ENCODE results near the gene CCDC32. TPM values are rescaled to one million over a fixed set of nuclear protein-coding genes. Genes with fewer than 3 reads are reported as not detected.

Gene CCDC32
- total RNA-seq, 1 experiment from 2014 or later: 12.8 TPM

DNA sequence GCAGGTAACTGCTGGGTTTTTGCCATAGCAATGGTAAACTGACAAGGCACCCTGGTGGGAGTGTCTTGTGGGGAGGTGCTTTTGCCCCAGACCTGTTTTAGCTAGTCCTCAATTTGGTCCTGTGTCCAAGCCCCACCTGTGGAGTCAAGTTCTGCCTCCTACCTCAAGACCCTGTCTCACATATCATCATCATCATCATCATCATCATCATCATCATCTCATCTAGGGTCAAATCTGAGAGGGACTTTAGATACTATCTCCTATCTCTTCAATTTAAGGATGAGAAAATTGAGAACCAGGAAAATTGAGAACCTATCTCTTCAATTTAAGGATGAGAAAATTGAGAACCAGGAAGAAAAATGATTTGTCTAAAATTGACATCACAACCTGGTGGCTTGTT is 39.1 kb upstream of the CCDC32 start (continued):
- TF ChIP-seq, protein P1, sequence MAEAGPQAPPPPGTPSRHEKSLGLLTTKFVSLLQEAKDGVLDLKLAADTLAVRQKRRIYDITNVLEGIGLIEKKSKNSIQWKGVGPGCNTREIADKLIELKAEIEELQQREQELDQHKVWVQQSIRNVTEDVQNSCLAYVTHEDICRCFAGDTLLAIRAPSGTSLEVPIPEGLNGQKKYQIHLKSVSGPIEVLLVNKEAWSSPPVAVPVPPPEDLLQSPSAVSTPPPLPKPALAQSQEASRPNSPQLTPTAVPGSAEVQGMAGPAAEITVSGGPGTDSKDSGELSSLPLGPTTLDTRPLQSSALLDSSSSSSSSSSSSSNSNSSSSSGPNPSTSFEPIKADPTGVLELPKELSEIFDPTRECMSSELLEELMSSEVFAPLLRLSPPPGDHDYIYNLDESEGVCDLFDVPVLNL (CRISPR knock-in tag; IDR thresholded peaks at IDR 0.05; ENCODE audit: borderline replicate concordance, low read depth): no peak
- no peak for TF ChIP-seq PRRX2 (CRISPR knock-in tag; IDR thresholded peaks at IDR 0.05)
- TF ChIP-seq FOXK1 (CRISPR knock-in tag; IDR thresholded peaks at IDR 0.05): no peak
- TF ChIP-seq, protein P2, sequence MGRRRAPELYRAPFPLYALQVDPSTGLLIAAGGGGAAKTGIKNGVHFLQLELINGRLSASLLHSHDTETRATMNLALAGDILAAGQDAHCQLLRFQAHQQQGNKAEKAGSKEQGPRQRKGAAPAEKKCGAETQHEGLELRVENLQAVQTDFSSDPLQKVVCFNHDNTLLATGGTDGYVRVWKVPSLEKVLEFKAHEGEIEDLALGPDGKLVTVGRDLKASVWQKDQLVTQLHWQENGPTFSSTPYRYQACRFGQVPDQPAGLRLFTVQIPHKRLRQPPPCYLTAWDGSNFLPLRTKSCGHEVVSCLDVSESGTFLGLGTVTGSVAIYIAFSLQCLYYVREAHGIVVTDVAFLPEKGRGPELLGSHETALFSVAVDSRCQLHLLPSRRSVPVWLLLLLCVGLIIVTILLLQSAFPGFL (CRISPR knock-in tag; IDR thresholded peaks at IDR 0.05; ENCODE audit: borderline replicate concordance): no peak
- TF ChIP-seq, protein P3, sequence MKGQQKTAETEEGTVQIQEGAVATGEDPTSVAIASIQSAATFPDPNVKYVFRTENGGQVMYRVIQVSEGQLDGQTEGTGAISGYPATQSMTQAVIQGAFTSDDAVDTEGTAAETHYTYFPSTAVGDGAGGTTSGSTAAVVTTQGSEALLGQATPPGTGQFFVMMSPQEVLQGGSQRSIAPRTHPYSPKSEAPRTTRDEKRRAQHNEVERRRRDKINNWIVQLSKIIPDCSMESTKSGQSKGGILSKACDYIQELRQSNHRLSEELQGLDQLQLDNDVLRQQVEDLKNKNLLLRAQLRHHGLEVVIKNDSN (CRISPR knock-in tag; IDR thresholded peaks at IDR 0.05): no peak
- no peak for TF ChIP-seq ZBTB21 (CRISPR knock-in tag; IDR thresholded peaks at IDR 0.05; ENCODE audit: borderline replicate concordance)
- no peak for TF ChIP-seq ZNF416 (CRISPR knock-in tag; IDR thresholded peaks at IDR 0.05)
- TF ChIP-seq, protein P4, sequence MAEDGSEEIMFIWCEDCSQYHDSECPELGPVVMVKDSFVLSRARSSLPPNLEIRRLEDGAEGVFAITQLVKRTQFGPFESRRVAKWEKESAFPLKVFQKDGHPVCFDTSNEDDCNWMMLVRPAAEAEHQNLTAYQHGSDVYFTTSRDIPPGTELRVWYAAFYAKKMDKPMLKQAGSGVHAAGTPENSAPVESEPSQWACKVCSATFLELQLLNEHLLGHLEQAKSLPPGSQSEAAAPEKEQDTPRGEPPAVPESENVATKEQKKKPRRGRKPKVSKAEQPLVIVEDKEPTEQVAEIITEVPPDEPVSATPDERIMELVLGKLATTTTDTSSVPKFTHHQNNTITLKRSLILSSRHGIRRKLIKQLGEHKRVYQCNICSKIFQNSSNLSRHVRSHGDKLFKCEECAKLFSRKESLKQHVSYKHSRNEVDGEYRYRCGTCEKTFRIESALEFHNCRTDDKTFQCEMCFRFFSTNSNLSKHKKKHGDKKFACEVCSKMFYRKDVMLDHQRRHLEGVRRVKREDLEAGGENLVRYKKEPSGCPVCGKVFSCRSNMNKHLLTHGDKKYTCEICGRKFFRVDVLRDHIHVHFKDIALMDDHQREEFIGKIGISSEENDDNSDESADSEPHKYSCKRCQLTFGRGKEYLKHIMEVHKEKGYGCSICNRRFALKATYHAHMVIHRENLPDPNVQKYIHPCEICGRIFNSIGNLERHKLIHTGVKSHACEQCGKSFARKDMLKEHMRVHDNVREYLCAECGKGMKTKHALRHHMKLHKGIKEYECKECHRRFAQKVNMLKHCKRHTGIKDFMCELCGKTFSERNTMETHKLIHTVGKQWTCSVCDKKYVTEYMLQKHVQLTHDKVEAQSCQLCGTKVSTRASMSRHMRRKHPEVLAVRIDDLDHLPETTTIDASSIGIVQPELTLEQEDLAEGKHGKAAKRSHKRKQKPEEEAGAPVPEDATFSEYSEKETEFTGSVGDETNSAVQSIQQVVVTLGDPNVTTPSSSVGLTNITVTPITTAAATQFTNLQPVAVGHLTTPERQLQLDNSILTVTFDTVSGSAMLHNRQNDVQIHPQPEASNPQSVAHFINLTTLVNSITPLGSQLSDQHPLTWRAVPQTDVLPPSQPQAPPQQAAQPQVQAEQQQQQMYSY (CRISPR knock-in tag; IDR thresholded peaks at IDR 0.05): no peak
- TF ChIP-seq, protein P5, sequence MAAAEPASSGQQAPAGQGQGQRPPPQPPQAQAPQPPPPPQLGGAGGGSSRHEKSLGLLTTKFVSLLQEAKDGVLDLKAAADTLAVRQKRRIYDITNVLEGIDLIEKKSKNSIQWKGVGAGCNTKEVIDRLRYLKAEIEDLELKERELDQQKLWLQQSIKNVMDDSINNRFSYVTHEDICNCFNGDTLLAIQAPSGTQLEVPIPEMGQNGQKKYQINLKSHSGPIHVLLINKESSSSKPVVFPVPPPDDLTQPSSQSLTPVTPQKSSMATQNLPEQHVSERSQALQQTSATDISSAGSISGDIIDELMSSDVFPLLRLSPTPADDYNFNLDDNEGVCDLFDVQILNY (CRISPR knock-in tag; IDR thresholded peaks at IDR 0.05): no peak

DNA sequence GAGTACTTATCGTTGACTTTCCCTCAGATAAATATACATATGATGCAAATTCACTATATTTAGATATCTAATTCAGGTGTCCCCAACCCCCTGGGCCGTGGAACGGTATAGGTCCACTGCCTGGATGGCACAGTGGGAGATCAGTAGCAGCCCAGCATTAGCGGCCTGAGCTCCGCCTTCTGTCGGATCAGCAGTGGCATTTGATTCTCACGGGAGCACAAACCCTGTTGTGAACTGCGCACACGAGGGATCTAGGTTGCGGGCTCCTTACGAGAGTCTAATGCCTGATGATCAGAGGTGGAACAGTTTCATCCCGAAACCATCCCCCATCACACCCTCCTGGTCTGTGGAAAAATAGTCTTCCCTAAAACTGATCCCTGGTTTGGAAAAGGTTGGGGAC is 36.1 kb upstream of the CCDC32 start:
- ATAC-seq (no peak), DNase-seq (ENCODE audit: low spot score) (no peak)
- no peak overlapping the region for H3K27ac Mint-ChIP-seq
- H3K9me3 Mint-ChIP-seq: no peaks in the 10 kb centered on the region
- no peaks in the 10 kb centered on the region for H3K36me3 Mint-ChIP-seq
- no peak overlapping the region for H3K4me3 Mint-ChIP-seq
- no peaks in the 10 kb centered on the region for H3K27me3 Mint-ChIP-seq (ENCODE audit: low read depth)
- H3K4me1 Mint-ChIP-seq: no peaks in the 10 kb centered on the region
- ChIA-PET CTCF (interaction anchor here (2.2 kb wide), 1 partner anchor 11 kb away, joined by 10 read pairs; no protein-coding TSS in a partner anchor), POLR2A (interaction anchor here (0.6 kb wide), 1 partner anchor 36 kb away, joined by 3 read pairs; no protein-coding TSS in a partner anchor)
- peak; percentile 78 for TF ChIP-seq ZNF121 (CRISPR knock-in tag; IDR thresholded peaks at IDR 0.05)
- TF ChIP-seq CBFB (CRISPR knock-in tag; IDR thresholded peaks at IDR 0.05; ENCODE audit: low read depth): no peak
- no peak for TF ChIP-seq JAZF1 (CRISPR knock-in tag; IDR thresholded peaks at IDR 0.05)

DNA sequence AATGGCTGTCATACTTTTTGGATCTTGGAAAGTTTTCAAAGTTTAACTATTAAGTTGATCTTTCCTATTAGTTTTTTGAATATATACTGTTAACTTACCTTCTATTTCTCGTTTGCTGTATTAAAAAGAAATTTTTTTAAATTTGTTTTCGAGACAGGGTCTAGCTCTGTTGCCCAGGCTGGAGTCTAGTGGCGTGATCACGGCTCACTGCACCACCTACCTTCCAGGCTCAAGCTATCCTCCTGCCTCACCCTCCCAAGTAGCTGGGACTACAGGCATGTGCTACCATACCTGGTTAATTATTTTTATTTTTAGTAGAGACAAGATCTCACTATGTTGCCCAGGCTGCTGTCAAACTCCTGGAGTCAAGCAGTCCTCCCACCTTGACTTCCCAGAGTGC is 33.8 kb upstream of the CCDC32 start:
- no peaks in the 10 kb centered on the region for H3K36me3 Mint-ChIP-seq
- CTCF ChIA-PET: interaction anchor here (0.9 to 1.5 kb wide), 2 partner anchors 9 to 261 kb away, joined by 3 to 19 read pairs; no protein-coding TSS in a partner anchor
- H3K27me3 Mint-ChIP-seq (ENCODE audit: low read depth): no peaks in the 10 kb centered on the region; the same call in 1 of the 2 replicates
- no peak overlapping the region for H3K4me3 Mint-ChIP-seq
- no peak for DNase-seq (ENCODE audit: low spot score)
- H3K9me3 Mint-ChIP-seq: no peaks in the 10 kb centered on the region
- no peak for ATAC-seq
- POLR2A ChIA-PET: interaction anchor here (0.6 kb wide), 1 partner anchor 14 kb away, joined by 3 read pairs; no protein-coding TSS in a partner anchor
- H3K27ac Mint-ChIP-seq: no peak overlapping the region
- peaks cover 6% of the 10 kb centered on the region for H3K4me1 Mint-ChIP-seq
- TF ChIP-seq ZNF121 (CRISPR knock-in tag; IDR thresholded peaks at IDR 0.05): peak; percentile 52; the same call in 1 of the 2 replicates
- TF ChIP-seq CREM (CRISPR knock-in tag; IDR thresholded peaks at IDR 0.05): no peak
- no peak for TF ChIP-seq MYBL2 (CRISPR knock-in tag; IDR thresholded peaks at IDR 0.05)
- TF ChIP-seq ZNF263 (CRISPR knock-in tag; IDR thresholded peaks at IDR 0.05; ENCODE audit: low read depth): no peak
- TF ChIP-seq, protein P5 (CRISPR knock-in tag; IDR thresholded peaks at IDR 0.05): no peak
- TF ChIP-seq HMGA2 (CRISPR knock-in tag; IDR thresholded peaks at IDR 0.05): no peak
